A549 (cell line): ENCODE results near the gene DHX38. TPM values are rescaled to one million over a fixed set of nuclear protein-coding genes. Genes with fewer than 3 reads are reported as not detected.

Experiments used
- ATAC-seq, 2 experiments: fragments of 200-7000 bp in 1 of 2; fragments of >200 bp in 1 of 2; cut with Nextera tagmentation in 1 of 2; cut with Tn5 transposase in 1 of 2; 3 replicates each; pipeline versions ENCODE4 v1.8.0 to v1.9.1; 2018 to 2020; ENCODE audit warnings: mild to moderate bottlenecking in 1 of 2, moderate library complexity in 1 of 2
- CTCF ChIA-PET: fragments of 300-600 bp; sonication (Branson Sonifier 250); formaldehyde crosslinking; extraction: SDS; loops from one replicate; lab custom pipeline; 2021; ENCODE audit warnings: antibody characterized with exemption, inconsistent platforms; lab: Yijun Ruan, JAX
- POLR2A ChIA-PET: fragments of 350-600 bp; formaldehyde crosslinking; extraction: SDS; loops from one replicate; lab custom pipeline; 2021; ENCODE audit warnings: antibody characterized with exemption, inconsistent platforms; lab: Yijun Ruan, JAX
- DNase-seq, 2 experiments: peaks; one replicate each; pipeline versions ENCODE4 v3.0.0 to v3.0.0-alpha.2; 2011 to 2016; ENCODE audit warnings: low read depth in 1 of 2, low spot score in 1 of 2
- FAIRE-seq: peaks from 2 replicates; lab custom pipeline; 2011; peaks lifted over from hg19 to GRCh38; lab: Jason Lieb, UNC
- H3K27ac ChIP-seq, 2 experiments: fragments of >200 bp; sonication (Bioruptor Twin); formaldehyde crosslinking; 3 replicates each; pipeline ENCODE4 v1.5.1; 2016 to 2017
- H3K4me1 ChIP-seq: fragments of >200 bp; sonication (Bioruptor Twin); formaldehyde crosslinking; 3 replicates; pipeline ENCODE4 v1.6.1; 2016
- H3K4me2 ChIP-seq: fragments of >200 bp; sonication (Bioruptor Twin); formaldehyde crosslinking; 3 replicates; pipeline ENCODE4 v1.6.1; 2016
- H3K4me3 ChIP-seq: fragments of >200 bp; sonication (Bioruptor Twin); formaldehyde crosslinking; 3 replicates; pipeline ENCODE4 v1.5.1; 2016
- H3K9me3 ChIP-seq: fragments of >200 bp; sonication (Bioruptor Twin); formaldehyde crosslinking; 3 replicates; pipeline ENCODE4 v1.6.1; 2016
- BHLHE40 ChIP-seq: IDR thresholded peaks from 2 replicates; pipeline ENCODE4 v1.6.1; 2012; ENCODE audit warnings: low read depth, low read length, inconsistent platforms
- CBX2 ChIP-seq: fragments of 200-600 bp; sonication (generic); IDR thresholded peaks from 2 replicates; pipeline ENCODE4 v1.6.1; 2016; ENCODE audit warnings: low read depth, mild to moderate bottlenecking, borderline replicate concordance
- CHD2 ChIP-seq: fragments of 150-350 bp; IDR thresholded peaks from 2 replicates; pipeline ENCODE4 v1.6.1; 2014; ENCODE audit warnings: low read length; ENCODE audit not compliant: partially characterized antibody
- CTCF ChIP-seq: fragments of >200 bp; sonication (Bioruptor Twin); formaldehyde crosslinking; IDR thresholded peaks from 3 replicates; pipeline ENCODE4 v1.5.1; 2016
- EHF ChIP-seq: fragments of 250-450 bp; sonication (Bioruptor Pico); IDR thresholded peaks from 2 replicates; pipeline ENCODE4 v1.5.0; 2020; ENCODE audit warnings: mild to moderate bottlenecking
- EP300 ChIP-seq, 2 experiments: fragments of >200 bp; sonication (Bioruptor Twin); formaldehyde crosslinking; IDR thresholded peaks; 2 replicates in 1 of 2; 3 replicates in 1 of 2; pipeline ENCODE4 v1.6.1; 2016 to 2017
- ESRRA ChIP-seq: fragments of 150-350 bp; IDR thresholded peaks from 2 replicates; pipeline ENCODE4 v1.6.1; 2014; ENCODE audit warnings: mild to moderate bottlenecking, low read length, borderline replicate concordance
- FOSB ChIP-seq: fragments of 250-450 bp; sonication (Bioruptor Pico); IDR thresholded peaks from 2 replicates; pipeline ENCODE4 v1.5.0; 2020; ENCODE audit warnings: mild to moderate bottlenecking, moderate library complexity
- FOSL2 ChIP-seq, 2 experiments: fragments of 450-650 bp in 1 of 2; fragments of >200 bp in 1 of 2; sonication (Bioruptor Twin) in 1 of 2; formaldehyde crosslinking; IDR thresholded peaks; 2 replicates each; pipeline versions ENCODE4 v1.5.0 to v1.6.1; 2016 to 2020; ENCODE audit warnings: mild to moderate bottlenecking in 1 of 2, moderate library complexity in 1 of 2
- FOXS1 ChIP-seq: fragments of 250-450 bp; sonication (Bioruptor Pico); IDR thresholded peaks from 2 replicates; pipeline ENCODE4 v1.5.0; 2020; ENCODE audit warnings: mild to moderate bottlenecking, moderate library complexity
- HDAC2 ChIP-seq: fragments of 200-600 bp; sonication (generic); IDR thresholded peaks from 2 replicates; pipeline ENCODE4 v1.6.1; 2016
- HOXB5 ChIP-seq: fragments of 250-450 bp; sonication (Bioruptor Pico); IDR thresholded peaks from 2 replicates; pipeline ENCODE4 v1.5.0; 2020; ENCODE audit warnings: mild to moderate bottlenecking, moderate library complexity
- MAZ ChIP-seq: fragments of 150-350 bp; IDR thresholded peaks from 2 replicates; pipeline ENCODE4 v1.6.1; 2014; ENCODE audit warnings: antibody characterized with exemption, low read depth, low read length, borderline replicate concordance
- NFE2L2 ChIP-seq: fragments of 150-350 bp; conservative IDR thresholded peaks from 2 replicates; pipeline ENCODE4 v1.6.1; 2014; ENCODE audit warnings: low read length
- PHF8 ChIP-seq: fragments of 200-600 bp; sonication (generic); IDR thresholded peaks from 2 replicates; pipeline ENCODE4 v1.6.1; 2016; ENCODE audit warnings: low read depth, mild to moderate bottlenecking, antibody characterized with exemption, moderate library complexity, borderline replicate concordance
- POLR2A ChIP-seq: IDR thresholded peaks from 2 replicates; pipeline ENCODE4 v1.6.1; 2012; ENCODE audit warnings: mild to moderate bottlenecking, low read length
- RAD21 ChIP-seq, 2 experiments: fragments of >200 bp in 1 of 2; sonication (Bioruptor Twin) in 1 of 2; formaldehyde crosslinking in 1 of 2; IDR thresholded peaks in 1 of 2; conservative IDR thresholded peaks in 1 of 2; 2 replicates in 1 of 2; 3 replicates in 1 of 2; pipeline ENCODE4 v1.6.1; 2012 to 2018; ENCODE audit warnings: inconsistent platforms in 1 of 2
- RCOR1 ChIP-seq: fragments of 150-350 bp; IDR thresholded peaks from 2 replicates; pipeline ENCODE4 v1.6.1; 2014; ENCODE audit warnings: antibody characterized with exemption, low read length, low read depth
- RNF2 ChIP-seq: fragments of 200-600 bp; sonication (generic); IDR thresholded peaks from 2 replicates; pipeline ENCODE4 v1.6.1; 2016; ENCODE audit warnings: low read depth, mild to moderate bottlenecking, antibody characterized with exemption, moderate library complexity, borderline replicate concordance
- SREBF2 ChIP-seq: fragments of 450-650 bp; IDR thresholded peaks from 2 replicates; pipeline ENCODE4 v1.6.1; 2014; ENCODE audit warnings: mild to moderate bottlenecking, moderate library complexity
- TP53 ChIP-seq: fragments of 250-450 bp; sonication (Bioruptor Pico); IDR thresholded peaks from 2 replicates; pipeline ENCODE4 v1.5.0; 2021; ENCODE audit warnings: mild to moderate bottlenecking, moderate library complexity
- USF2 ChIP-seq: fragments of 450-650 bp; IDR thresholded peaks from 2 replicates; pipeline ENCODE4 v1.6.1; 2014; ENCODE audit warnings: antibody characterized with exemption
- ZSCAN20 ChIP-seq: fragments of 250-450 bp; sonication (Bioruptor Pico); IDR thresholded peaks from 2 replicates; pipeline ENCODE4 v1.8.0; 2022; ENCODE audit warnings: mild to moderate bottlenecking, moderate library complexity
- WGBS: methylation state at CpG from one replicate; pipeline ENCODE4 v1.1.6; 2017; ENCODE audit errors: missing lambda C conversion rate; 5-methylcytosine and 5-hydroxymethylcytosine counted together
- polyA plus RNA-seq, 4 experiments: library from polyadenylated mRNA; depleted of rRNA in 3 of 4; stranded (reverse); fragments of >200 nt; fragmentation: RNase III in 1 of 4; extraction: RNeasy Plus Mini Kit Qiagen cat#74134 plus additional on column Dnase treatment in 1 of 4; gene quantifications; 2 replicates in 3 of 4; 3 replicates in 1 of 4; pipeline ENCODE4 v1.2.3, GENCODE V29; 2011 to 2017

The DHX38 gene
- polyA plus RNA-seq, 2 of the 4 experiments (the other 2 are of a cell fraction) = 41.9 to 80.6 TPM

- 76% methylated on average over 9 of the region's 9 CpGs for WGBS
- TF ChIP-seq HDAC2 (no peak), EHF (CRISPR knock-in tag) (no peak), ESRRA (no peak), ZSCAN20 (CRISPR knock-in tag) (no peak), RNF2 (no peak), USF2 (no peak), SREBF2 (no peak), FOSL2 (IDR thresholded peaks at IDR 0.05) (no peak), FOSL2 (CRISPR knock-in tag; IDR thresholded peaks at IDR 0.05) (no peak), RAD21 (conservative IDR thresholded peaks at IDR 0.05 in 1 of 2, IDR thresholded peaks at IDR 0.05 in 1 of 2) (no peak), FOXS1 (no peak), MAZ (no peak), CBX2 (no peak), FOSB (CRISPR knock-in tag) (no peak), CTCF (no peak), HOXB5 (CRISPR knock-in tag) (no peak)
- TF ChIP-seq, all 56 proteins: peak for 0
Observed at GRCh38 chr16:72060405-72060804, 33.2 kb upstream of the DHX38 start.

GRCh38 chr16:72061564-72061963, 32.1 kb upstream of the DHX38 start:
- ATAC-seq (no peak), DNase-seq (no peak), FAIRE-seq (no peak)
- TF ChIP-seq EHF (CRISPR knock-in tag) (no peak), USF2 (no peak), POLR2A (no peak), EP300 (IDR thresholded peaks at IDR 0.05) (no peak), NFE2L2 (no peak)
- Histone ChIP-seq H3K9me3 (no peaks in the 10 kb centered on the region), H3K27ac (no peak overlapping the region), H3K4me2 (no peak overlapping the region), H3K4me1 (no peaks in the 10 kb centered on the region), H3K4me3 (no peak overlapping the region)
- WGBS = 88% methylated on average over 1 of the region's 1 CpG
- POLR2A ChIA-PET = no interaction called here
- CTCF ChIA-PET = interaction anchor here (1.1 to 1.8 kb wide), 2 partner anchors 38 to 63 kb away, joined by 4 read pairs; no protein-coding TSS in a partner anchor

More at GRCh38 chr16:72060405-72060804, 33.2 kb upstream of the DHX38 start:
- H3K4me1 ChIP-seq = no peaks in the 10 kb centered on the region
- no peak overlapping the region for H3K27ac ChIP-seq
- H3K9me3 ChIP-seq = no peaks in the 10 kb centered on the region
- no peak overlapping the region for H3K4me2 ChIP-seq
- no peak overlapping the region for H3K4me3 ChIP-seq
- CTCF ChIA-PET = no interaction called here
- FAIRE-seq (no peak), DNase-seq (no peak), ATAC-seq (no peak)
- POLR2A ChIA-PET = no interaction called here

- POLR2A ChIA-PET = no interaction called here
- no peak overlapping the region for H3K4me2 ChIP-seq
- H3K9me3 ChIP-seq = no peaks in the 10 kb centered on the region
- CTCF ChIA-PET = interaction anchor here (0.7 to 4.4 kb wide), 2 partner anchors 19 to 38 kb away, joined by 3 to 11 read pairs; no protein-coding TSS in a partner anchor
- no peak overlapping the region for H3K4me3 ChIP-seq
- DNase-seq (no peak), ATAC-seq (no peak), FAIRE-seq (no peak)
- H3K4me1 ChIP-seq = no peaks in the 10 kb centered on the region
- H3K27ac ChIP-seq = no peak overlapping the region
- 64% methylated on average over 10 of the region's 10 CpGs for WGBS
- TF ChIP-seq PHF8 (no peak), BHLHE40 (no peak), CHD2 (no peak), CBX2 (no peak), TP53 (CRISPR knock-in tag) (no peak), CTCF (no peak), FOSL2 (IDR thresholded peaks at IDR 0.05) (no peak), FOSL2 (CRISPR knock-in tag; IDR thresholded peaks at IDR 0.05) (no peak), RCOR1 (no peak)
Observed at GRCh38 chr16:72064361-72064894, 29.2 kb upstream of the DHX38 start.
